KG1 (cell line): ENCODE data around the gene USP17L24.
"Not testable (repeated sequence)": the region's sequence is repeated elsewhere in the genome, so short reads cannot be mapped to it uniquely, and the experiment has no call there.

Source experiments
- DNase-seq: peaks from one replicate; lab custom pipeline; 2025; lab: John Stamatoyannopoulos, UW

The USP17L24 gene, protein sequence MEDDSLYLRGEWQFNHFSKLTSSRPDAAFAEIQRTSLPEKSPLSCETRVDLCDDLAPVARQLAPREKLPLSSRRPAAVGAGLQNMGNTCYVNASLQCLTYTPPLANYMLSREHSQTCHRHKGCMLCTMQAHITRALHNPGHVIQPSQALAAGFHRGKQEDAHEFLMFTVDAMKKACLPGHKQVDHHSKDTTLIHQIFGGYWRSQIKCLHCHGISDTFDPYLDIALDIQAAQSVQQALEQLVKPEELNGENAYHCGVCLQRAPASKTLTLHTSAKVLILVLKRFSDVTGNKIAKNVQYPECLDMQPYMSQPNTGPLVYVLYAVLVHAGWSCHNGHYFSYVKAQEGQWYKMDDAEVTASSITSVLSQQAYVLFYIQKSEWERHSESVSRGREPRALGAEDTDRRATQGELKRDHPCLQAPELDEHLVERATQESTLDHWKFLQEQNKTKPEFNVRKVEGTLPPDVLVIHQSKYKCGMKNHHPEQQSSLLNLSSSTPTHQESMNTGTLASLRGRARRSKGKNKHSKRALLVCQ

DNA sequence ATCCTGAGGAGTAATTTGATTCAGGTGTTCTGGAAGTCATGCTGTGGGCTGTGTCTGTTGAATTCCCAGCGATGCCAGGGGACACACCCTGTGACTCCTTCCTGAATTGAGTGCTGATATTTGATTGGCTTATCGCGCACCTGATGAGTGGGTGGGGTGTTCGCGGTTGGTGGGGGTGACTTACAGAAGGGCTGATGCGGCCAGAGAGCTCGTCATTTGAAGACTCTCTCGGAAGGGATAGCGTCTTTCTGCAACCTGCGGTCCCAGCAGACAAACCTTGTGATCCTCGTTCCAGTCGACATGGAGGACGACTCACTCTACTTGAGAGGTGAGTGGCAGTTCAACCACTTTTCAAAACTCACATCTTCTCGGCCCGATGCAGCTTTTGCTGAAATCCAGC lies at the start of gene USP17L24:
TSS of gene USP17L24 (plus strand) at position 301 of the 400 bp plus-strand sequence. CDS start at position 301, 0 bp downstream.
- not testable (repeated sequence) for DNase-seq

DNA sequence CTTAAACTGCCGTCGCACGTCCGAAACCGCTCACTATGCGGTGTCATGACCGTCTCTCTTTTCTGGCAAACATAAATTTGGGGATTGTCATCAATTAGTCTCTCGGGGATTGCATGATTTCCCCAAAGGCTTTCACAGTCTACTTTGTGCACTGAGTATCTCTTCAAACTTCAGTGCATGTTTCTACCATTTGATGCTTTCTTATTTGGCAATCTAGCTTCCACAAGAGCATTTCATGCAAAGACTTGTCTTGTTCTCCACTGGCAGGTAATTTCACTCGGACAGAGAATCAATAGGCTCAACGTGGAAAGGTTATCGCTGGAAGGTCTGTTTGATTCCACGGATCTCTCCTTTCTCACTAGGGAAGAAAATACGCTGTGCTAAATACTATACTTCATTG lies 774 bp upstream of the USP17L24 start:
- not testable (repeated sequence) for DNase-seq

DNA sequence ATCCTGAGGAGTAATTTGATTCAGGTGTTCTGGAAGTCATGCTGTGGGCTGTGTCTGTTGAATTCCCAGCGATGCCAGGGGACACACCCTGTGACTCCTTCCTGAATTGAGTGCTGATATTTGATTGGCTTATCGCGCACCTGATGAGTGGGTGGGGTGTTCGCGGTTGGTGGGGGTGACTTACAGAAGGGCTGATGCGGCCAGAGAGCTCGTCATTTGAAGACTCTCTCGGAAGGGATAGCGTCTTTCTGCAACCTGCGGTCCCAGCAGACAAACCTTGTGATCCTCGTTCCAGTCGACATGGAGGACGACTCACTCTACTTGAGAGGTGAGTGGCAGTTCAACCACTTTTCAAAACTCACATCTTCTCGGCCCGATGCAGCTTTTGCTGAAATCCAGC lies 4.6 kb downstream of the USP17L24 start, which contains the start of gene USP17L25:
TSS of gene USP17L25 (plus strand) at position 301 of the 400 bp plus-strand sequence. CDS start at position 301, 0 bp downstream.
- DNase-seq, result not testable (repeated sequence)

DNA sequence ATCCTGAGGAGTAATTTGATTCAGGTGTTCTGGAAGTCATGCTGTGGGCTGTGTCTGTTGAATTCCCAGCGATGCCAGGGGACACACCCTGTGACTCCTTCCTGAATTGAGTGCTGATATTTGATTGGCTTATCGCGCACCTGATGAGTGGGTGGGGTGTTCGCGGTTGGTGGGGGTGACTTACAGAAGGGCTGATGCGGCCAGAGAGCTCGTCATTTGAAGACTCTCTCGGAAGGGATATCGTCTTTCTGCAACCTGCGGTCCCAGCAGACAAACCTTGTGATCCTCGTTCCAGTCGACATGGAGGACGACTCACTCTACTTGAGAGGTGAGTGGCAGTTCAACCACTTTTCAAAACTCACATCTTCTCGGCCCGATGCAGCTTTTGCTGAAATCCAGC lies 9.4 kb downstream of the USP17L24 start, which contains the start of gene USP17L26:
TSS of gene USP17L26 (plus strand) at position 301 of the 400 bp plus-strand sequence. CDS start at position 301, 0 bp downstream.
- DNase-seq, result not testable (repeated sequence)

DNA sequence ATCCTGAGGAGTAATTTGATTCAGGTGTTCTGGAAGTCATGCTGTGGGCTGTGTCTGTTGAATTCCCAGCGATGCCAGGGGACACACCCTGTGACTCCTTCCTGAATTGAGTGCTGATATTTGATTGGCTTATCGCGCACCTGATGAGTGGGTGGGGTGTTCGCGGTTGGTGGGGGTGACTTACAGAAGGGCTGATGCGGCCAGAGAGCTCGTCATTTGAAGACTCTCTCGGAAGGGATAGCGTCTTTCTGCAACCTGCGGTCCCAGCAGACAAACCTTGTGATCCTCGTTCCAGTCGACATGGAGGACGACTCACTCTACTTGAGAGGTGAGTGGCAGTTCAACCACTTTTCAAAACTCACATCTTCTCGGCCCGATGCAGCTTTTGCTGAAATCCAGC lies 14.1 kb downstream of the USP17L24 start, which contains the start of gene USP17L5:
TSS of gene USP17L5 (plus strand) at position 301 of the 400 bp plus-strand sequence. CDS start at position 301, 0 bp downstream.
- not testable (repeated sequence) for DNase-seq

DNA sequence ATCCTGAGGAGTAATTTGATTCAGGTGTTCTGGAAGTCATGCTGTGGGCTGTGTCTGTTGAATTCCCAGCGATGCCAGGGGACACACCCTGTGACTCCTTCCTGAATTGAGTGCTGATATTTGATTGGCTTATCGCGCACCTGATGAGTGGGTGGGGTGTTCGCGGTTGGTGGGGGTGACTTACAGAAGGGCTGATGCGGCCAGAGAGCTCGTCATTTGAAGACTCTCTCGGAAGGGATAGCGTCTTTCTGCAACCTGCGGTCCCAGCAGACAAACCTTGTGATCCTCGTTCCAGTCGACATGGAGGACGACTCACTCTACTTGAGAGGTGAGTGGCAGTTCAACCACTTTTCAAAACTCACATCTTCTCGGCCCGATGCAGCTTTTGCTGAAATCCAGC lies 18.9 kb downstream of the USP17L24 start, which contains the start of gene USP17L27:
TSS of gene USP17L27 (plus strand) at position 301 of the 400 bp plus-strand sequence. CDS start at position 301, 0 bp downstream.
- not testable (repeated sequence) for DNase-seq

DNA sequence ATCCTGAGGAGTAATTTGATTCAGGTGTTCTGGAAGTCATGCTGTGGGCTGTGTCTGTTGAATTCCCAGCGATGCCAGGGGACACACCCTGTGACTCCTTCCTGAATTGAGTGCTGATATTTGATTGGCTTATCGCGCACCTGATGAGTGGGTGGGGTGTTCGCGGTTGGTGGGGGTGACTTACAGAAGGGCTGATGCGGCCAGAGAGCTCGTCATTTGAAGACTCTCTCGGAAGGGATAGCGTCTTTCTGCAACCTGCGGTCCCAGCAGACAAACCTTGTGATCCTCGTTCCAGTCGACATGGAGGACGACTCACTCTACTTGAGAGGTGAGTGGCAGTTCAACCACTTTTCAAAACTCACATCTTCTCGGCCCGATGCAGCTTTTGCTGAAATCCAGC lies 23.6 kb downstream of the USP17L24 start, which contains the start of gene USP17L28:
TSS of gene USP17L28 (plus strand) at position 301 of the 400 bp plus-strand sequence. CDS start at position 301, 0 bp downstream.
- DNase-seq, result not testable (repeated sequence)

DNA sequence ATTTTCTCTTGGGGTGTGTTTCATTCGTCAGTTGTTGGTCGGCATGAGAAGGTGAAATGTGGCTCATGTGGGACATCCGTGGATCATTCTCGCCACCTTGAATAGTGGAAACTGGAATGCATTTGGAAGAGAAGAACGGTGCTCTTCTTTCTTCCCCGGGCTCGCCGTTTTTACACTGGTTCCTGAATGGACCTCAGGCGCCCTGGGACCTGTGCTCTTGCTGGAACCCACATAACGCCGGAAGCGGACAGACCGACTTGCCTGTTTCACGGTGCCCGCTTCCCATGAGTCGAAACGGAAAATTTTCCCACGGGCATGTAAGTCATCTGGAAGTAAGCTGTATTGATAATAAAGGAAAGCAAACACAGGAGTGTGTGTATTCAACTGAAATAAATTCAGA lies 25.9 kb downstream of the USP17L24 start:
- DNase-seq, result not testable (repeated sequence)

DNA sequence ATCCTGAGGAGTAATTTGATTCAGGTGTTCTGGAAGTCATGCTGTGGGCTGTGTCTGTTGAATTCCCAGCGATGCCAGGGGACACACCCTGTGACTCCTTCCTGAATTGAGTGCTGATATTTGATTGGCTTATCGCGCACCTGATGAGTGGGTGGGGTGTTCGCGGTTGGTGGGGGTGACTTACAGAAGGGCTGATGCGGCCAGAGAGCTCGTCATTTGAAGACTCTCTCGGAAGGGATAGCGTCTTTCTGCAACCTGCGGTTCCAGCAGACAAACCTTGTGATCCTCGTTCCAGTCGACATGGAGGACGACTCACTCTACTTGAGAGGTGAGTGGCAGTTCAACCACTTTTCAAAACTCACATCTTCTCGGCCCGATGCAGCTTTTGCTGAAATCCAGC lies 28.4 kb downstream of the USP17L24 start, which contains the start of gene USP17L29:
TSS of gene USP17L29 (plus strand) at position 301 of the 400 bp plus-strand sequence. CDS start at position 301, 0 bp downstream.
- not testable (repeated sequence) for DNase-seq

DNA sequence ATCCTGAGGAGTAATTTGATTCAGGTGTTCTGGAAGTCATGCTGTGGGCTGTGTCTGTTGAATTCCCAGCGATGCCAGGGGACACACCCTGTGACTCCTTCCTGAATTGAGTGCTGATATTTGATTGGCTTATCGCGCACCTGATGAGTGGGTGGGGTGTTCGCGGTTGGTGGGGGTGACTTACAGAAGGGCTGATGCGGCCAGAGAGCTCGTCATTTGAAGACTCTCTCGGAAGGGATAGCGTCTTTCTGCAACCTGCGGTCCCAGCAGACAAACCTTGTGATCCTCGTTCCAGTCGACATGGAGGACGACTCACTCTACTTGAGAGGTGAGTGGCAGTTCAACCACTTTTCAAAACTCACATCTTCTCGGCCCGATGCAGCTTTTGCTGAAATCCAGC lies 37.9 kb downstream of the USP17L24 start, which contains the start of gene USP17L30:
TSS of gene USP17L30 (plus strand) at position 301 of the 400 bp plus-strand sequence. CDS start at position 301, 0 bp downstream.
- not testable (repeated sequence) for DNase-seq
